ENCODE measurements around the gene GRIN2A.

DNA sequence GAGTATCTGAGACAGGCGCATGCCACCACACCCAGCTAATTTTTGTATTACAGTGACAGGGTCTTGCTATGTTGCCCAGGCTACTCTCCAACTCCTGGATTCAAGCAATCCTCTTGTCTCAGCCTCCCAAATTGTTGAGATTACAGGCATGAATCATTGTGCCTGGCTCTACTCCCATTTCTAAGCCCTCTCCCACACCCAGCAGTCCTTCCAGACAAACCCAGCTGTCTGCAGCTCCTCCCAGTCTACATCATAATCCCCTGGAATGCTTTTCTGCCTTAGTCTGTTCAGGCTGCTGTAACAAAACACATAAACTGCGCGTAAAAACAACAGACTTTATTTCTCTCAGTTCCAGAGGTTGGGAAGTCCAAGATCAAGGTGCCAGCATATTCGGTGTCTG lies 144.5 kb downstream of the GRIN2A start:
- no peak for TF ChIP-seq ZNF7 (CRISPR knock-in tag; IDR thresholded peaks at IDR 0.05)
- TF ChIP-seq ZSCAN25 (CRISPR knock-in tag; IDR thresholded peaks at IDR 0.05): no peak
- TF ChIP-seq, protein P1, sequence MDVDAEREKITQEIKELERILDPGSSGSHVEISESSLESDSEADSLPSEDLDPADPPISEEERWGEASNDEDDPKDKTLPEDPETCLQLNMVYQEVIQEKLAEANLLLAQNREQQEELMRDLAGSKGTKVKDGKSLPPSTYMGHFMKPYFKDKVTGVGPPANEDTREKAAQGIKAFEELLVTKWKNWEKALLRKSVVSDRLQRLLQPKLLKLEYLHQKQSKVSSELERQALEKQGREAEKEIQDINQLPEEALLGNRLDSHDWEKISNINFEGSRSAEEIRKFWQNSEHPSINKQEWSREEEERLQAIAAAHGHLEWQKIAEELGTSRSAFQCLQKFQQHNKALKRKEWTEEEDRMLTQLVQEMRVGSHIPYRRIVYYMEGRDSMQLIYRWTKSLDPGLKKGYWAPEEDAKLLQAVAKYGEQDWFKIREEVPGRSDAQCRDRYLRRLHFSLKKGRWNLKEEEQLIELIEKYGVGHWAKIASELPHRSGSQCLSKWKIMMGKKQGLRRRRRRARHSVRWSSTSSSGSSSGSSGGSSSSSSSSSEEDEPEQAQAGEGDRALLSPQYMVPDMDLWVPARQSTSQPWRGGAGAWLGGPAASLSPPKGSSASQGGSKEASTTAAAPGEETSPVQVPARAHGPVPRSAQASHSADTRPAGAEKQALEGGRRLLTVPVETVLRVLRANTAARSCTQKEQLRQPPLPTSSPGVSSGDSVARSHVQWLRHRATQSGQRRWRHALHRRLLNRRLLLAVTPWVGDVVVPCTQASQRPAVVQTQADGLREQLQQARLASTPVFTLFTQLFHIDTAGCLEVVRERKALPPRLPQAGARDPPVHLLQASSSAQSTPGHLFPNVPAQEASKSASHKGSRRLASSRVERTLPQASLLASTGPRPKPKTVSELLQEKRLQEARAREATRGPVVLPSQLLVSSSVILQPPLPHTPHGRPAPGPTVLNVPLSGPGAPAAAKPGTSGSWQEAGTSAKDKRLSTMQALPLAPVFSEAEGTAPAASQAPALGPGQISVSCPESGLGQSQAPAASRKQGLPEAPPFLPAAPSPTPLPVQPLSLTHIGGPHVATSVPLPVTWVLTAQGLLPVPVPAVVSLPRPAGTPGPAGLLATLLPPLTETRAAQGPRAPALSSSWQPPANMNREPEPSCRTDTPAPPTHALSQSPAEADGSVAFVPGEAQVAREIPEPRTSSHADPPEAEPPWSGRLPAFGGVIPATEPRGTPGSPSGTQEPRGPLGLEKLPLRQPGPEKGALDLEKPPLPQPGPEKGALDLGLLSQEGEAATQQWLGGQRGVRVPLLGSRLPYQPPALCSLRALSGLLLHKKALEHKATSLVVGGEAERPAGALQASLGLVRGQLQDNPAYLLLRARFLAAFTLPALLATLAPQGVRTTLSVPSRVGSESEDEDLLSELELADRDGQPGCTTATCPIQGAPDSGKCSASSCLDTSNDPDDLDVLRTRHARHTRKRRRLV (CRISPR knock-in tag; IDR thresholded peaks at IDR 0.05): no peak
- TF ChIP-seq, protein P2, sequence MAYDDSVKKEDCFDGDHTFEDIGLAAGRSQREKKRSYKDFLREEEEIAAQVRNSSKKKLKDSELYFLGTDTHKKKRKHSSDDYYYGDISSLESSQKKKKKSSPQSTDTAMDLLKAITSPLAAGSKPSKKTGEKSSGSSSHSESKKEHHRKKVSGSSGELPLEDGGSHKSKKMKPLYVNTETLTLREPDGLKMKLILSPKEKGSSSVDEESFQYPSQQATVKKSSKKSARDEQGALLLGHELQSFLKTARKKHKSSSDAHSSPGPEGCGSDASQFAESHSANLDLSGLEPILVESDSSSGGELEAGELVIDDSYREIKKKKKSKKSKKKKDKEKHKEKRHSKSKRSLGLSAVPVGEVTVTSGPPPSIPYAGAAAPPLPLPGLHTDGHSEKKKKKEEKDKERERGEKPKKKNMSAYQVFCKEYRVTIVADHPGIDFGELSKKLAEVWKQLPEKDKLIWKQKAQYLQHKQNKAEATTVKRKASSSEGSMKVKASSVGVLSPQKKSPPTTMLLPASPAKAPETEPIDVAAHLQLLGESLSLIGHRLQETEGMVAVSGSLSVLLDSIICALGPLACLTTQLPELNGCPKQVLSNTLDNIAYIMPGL (CRISPR knock-in tag; IDR thresholded peaks at IDR 0.05; ENCODE audit: borderline replicate concordance in 1 of 2, low read depth in 1 of 2): no peak
- no peak for TF ChIP-seq YY1 (IDR thresholded peaks at IDR 0.05; ENCODE audit: insufficient read depth, insufficient replicate concordance, low read depth, low read length)
- TF ChIP-seq, protein P3, sequence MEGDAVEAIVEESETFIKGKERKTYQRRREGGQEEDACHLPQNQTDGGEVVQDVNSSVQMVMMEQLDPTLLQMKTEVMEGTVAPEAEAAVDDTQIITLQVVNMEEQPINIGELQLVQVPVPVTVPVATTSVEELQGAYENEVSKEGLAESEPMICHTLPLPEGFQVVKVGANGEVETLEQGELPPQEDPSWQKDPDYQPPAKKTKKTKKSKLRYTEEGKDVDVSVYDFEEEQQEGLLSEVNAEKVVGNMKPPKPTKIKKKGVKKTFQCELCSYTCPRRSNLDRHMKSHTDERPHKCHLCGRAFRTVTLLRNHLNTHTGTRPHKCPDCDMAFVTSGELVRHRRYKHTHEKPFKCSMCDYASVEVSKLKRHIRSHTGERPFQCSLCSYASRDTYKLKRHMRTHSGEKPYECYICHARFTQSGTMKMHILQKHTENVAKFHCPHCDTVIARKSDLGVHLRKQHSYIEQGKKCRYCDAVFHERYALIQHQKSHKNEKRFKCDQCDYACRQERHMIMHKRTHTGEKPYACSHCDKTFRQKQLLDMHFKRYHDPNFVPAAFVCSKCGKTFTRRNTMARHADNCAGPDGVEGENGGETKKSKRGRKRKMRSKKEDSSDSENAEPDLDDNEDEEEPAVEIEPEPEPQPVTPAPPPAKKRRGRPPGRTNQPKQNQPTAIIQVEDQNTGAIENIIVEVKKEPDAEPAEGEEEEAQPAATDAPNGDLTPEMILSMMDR (CRISPR knock-in tag; IDR thresholded peaks at IDR 0.05): no peak

Data from HepG2 (cell line).